OCI-LY1 (cell line): Measurements from ENCODE around the gene MOB2.

Experiments
- H2AFZ ChIP-seq: fragments of 200-600 bp; sonication (generic), shearing (Covaris generic); 2 replicates; pipeline ENCODE4 v1.6.0; 2014; ENCODE audit warnings: antibody characterized with exemption, mild to moderate bottlenecking, low read length
- H3F3A ChIP-seq: fragments of 200-600 bp; sonication (generic), shearing (Covaris generic); 2 replicates; pipeline ENCODE4 v1.6.0; 2014; ENCODE audit warnings: mild to moderate bottlenecking, antibody characterized with exemption, low read length, moderate library complexity; ENCODE audit not compliant: insufficient read depth
- H3K27ac ChIP-seq: fragments of 200-600 bp; sonication (generic); 2 replicates; pipeline ENCODE4 v1.5.1; 2014; ENCODE audit warnings: low read length, mixed run types, mild to moderate bottlenecking, low read depth; ENCODE audit not compliant: poor library complexity, severe bottlenecking
- H3K27me3 ChIP-seq: fragments of 200-600 bp; sonication (generic); 2 replicates; pipeline ENCODE4 v1.6.0; 2014; ENCODE audit warnings: antibody characterized with exemption, mild to moderate bottlenecking, low read length, moderate library complexity; ENCODE audit not compliant: insufficient read depth
- H3K36me3 ChIP-seq: fragments of 200-600 bp; sonication (generic); 2 replicates; pipeline ENCODE4 v1.6.1; 2014; ENCODE audit warnings: mild to moderate bottlenecking, antibody characterized with exemption, low read length, moderate library complexity, mixed read lengths; ENCODE audit not compliant: insufficient read depth
- H3K4me1 ChIP-seq: fragments of 200-600 bp; sonication (generic); 2 replicates; pipeline ENCODE4 v1.5.1; 2014; ENCODE audit warnings: mild to moderate bottlenecking, low read length, moderate library complexity; ENCODE audit not compliant: insufficient read depth, severe bottlenecking
- H3K4me2 ChIP-seq: fragments of 200-600 bp; sonication (generic), shearing (Covaris generic); 2 replicates; pipeline ENCODE4 v1.6.1; 2014; ENCODE audit warnings: low read length
- H3K4me3 ChIP-seq: fragments of 200-600 bp; sonication (generic); 2 replicates; pipeline ENCODE4 v1.5.1; 2014; ENCODE audit warnings: low read length, low read depth, mild to moderate bottlenecking, mixed read lengths; ENCODE audit not compliant: poor library complexity, severe bottlenecking
- H3K79me2 ChIP-seq: fragments of 200-600 bp; shearing (Covaris generic); 2 replicates; pipeline ENCODE4 v1.6.1; 2016; ENCODE audit warnings: mixed run types, low read length, mixed read lengths; ENCODE audit not compliant: insufficient read depth
- H3K9ac ChIP-seq: fragments of 200-600 bp; sonication (generic), shearing (Covaris generic); 2 replicates; pipeline ENCODE4 v1.6.1; 2014; ENCODE audit warnings: mild to moderate bottlenecking, low read length, mixed read lengths
- H3K9me2 ChIP-seq: fragments of 200-600 bp; sonication (generic), shearing (Covaris generic); 2 replicates; pipeline ENCODE4 v1.6.1; 2014; ENCODE audit warnings: low read depth, mild to moderate bottlenecking, low read length, mixed read lengths
- H3K9me3 ChIP-seq: fragments of 200-600 bp; shearing (Covaris generic); 2 replicates; pipeline ENCODE4 v1.6.1; 2014; ENCODE audit warnings: low read length, mixed read lengths
- H4K20me1 ChIP-seq: fragments of 200-600 bp; sonication (generic), shearing (Covaris generic); 2 replicates; pipeline ENCODE4 v1.6.0; 2016; ENCODE audit warnings: mild to moderate bottlenecking, low read length; ENCODE audit not compliant: insufficient read depth
- EZH2 ChIP-seq: fragments of 200-600 bp; sonication (generic), shearing (Covaris generic); IDR thresholded peaks from 2 replicates; pipeline ENCODE4 v1.8.0; 2017; ENCODE audit warnings: borderline replicate concordance, mixed run types, mild to moderate bottlenecking, antibody characterized with exemption, low read length, moderate library complexity, mixed read lengths
- TF ChIP-seq, protein P1 (sequence below): fragments of 200-600 bp; sonication (generic), shearing (Covaris generic); IDR thresholded peaks from 2 replicates; pipeline ENCODE4 v1.5.1; 2017; ENCODE audit warnings: mild to moderate bottlenecking, antibody characterized with exemption, low read length, moderate library complexity, mixed read lengths

Gene MOB2

DNA sequence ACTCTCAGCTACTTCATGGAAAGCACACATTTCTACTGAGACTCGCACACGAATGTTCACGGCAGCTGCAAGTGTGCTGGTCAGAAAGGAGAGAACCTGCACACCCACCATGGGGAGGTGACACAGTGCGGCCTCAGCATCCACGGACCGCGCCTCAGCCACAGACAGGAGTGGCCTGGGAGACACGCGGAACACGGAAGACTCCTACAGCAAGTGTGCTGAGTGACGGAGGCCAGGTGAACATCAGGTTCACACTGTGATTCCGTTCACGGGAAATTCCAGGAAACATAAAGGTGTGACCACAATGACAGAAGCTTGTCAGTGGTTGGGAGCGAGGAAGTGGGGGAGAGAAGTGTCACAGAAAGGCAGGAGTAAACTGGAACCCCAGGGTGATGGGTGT, 13.3 kb upstream of the MOB2 start:
- H3K9me2 ChIP-seq: no peaks in the 10 kb centered on the region
- no peak overlapping the region for H3K4me2 ChIP-seq
- H2AFZ ChIP-seq: no peak overlapping the region
- H3K36me3 ChIP-seq: no peaks in the 10 kb centered on the region
- H3K4me1 ChIP-seq: no peaks in the 10 kb centered on the region
- no peak overlapping the region for H3K4me3 ChIP-seq
- H3K27me3 ChIP-seq: no peaks in the 10 kb centered on the region
- H3F3A ChIP-seq: no peaks in the 10 kb centered on the region
- H4K20me1 ChIP-seq: no peaks in the 10 kb centered on the region
- no peak overlapping the region for H3K27ac ChIP-seq
- no peaks in the 10 kb centered on the region for H3K79me2 ChIP-seq
- H3K9me3 ChIP-seq: no peaks in the 10 kb centered on the region
- no peak overlapping the region for H3K9ac ChIP-seq
- TF ChIP-seq EZH2: no peak
- TF ChIP-seq, protein P1, sequence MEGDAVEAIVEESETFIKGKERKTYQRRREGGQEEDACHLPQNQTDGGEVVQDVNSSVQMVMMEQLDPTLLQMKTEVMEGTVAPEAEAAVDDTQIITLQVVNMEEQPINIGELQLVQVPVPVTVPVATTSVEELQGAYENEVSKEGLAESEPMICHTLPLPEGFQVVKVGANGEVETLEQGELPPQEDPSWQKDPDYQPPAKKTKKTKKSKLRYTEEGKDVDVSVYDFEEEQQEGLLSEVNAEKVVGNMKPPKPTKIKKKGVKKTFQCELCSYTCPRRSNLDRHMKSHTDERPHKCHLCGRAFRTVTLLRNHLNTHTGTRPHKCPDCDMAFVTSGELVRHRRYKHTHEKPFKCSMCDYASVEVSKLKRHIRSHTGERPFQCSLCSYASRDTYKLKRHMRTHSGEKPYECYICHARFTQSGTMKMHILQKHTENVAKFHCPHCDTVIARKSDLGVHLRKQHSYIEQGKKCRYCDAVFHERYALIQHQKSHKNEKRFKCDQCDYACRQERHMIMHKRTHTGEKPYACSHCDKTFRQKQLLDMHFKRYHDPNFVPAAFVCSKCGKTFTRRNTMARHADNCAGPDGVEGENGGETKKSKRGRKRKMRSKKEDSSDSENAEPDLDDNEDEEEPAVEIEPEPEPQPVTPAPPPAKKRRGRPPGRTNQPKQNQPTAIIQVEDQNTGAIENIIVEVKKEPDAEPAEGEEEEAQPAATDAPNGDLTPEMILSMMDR: no peak

DNA sequence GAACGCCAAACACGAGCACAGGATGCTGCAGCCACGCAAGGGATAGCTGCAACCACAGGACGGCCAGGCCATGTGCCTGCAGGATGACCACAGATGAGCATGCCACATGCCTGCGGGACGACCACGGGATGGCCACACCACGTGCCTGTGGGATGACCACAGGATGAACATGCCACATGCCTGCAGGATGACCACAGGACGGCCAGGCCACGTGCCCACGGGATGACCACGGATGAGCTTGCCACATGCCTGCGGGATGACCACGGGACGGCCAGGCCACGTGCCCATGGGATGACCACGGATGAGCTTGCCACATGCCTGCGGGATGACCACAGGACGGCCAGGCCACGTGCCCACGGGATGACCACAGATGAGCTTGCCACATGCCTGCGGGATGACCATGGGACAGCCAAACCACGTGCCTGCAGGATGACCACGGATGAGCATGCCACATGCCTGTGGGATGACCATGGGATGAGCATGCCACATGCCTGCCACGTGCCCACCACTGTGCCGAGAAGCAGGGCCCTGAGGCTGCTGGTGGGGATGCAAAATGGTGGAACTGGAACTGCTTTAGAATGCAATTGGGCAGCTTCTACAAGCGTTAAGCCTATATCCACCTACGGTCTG, 12.8 kb upstream of the MOB2 start:
- H4K20me1 ChIP-seq: no peaks in the 10 kb centered on the region
- H3K79me2 ChIP-seq: no peaks in the 10 kb centered on the region
- no peaks in the 10 kb centered on the region for H3K36me3 ChIP-seq
- no peaks in the 10 kb centered on the region for H3K9me3 ChIP-seq
- no peak overlapping the region for H3K4me3 ChIP-seq
- no peak overlapping the region for H2AFZ ChIP-seq
- TF ChIP-seq EZH2: no peak
- TF ChIP-seq, protein P1: no peak
- no peak overlapping the region for H3K4me2 ChIP-seq
- H3F3A ChIP-seq: no peaks in the 10 kb centered on the region
- no peaks in the 10 kb centered on the region for H3K9me2 ChIP-seq
- H3K27me3 ChIP-seq: no peaks in the 10 kb centered on the region
- no peaks in the 10 kb centered on the region for H3K4me1 ChIP-seq
- no peak overlapping the region for H3K9ac ChIP-seq
- H3K27ac ChIP-seq: no peak overlapping the region

DNA sequence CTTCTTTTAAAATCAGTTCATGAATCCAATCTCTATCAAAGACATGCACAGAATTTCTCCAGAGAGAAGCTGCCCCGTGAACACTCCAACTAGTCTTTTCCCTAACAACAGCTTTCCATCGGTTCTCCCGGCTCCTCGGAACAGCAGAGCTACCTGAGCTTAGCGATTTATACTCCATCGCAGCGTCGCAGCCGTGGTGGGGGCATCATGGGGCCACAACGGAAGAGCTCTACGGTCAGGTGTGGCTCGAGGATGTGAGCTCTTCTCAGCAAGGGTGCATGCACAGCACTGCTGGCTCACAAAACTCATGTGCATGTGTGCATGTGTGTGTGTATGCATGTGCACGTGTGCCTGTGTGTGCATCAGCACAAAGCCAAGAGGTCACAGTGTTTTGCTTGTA, 11.7 kb upstream of the MOB2 start:
- TF ChIP-seq EZH2: no peak
- TF ChIP-seq, protein P1: no peak
- Histone ChIP-seq H2AFZ (no peak overlapping the region), H3K4me1 (no peaks in the 10 kb centered on the region), H3F3A (no peaks in the 10 kb centered on the region), H3K4me3 (no peak overlapping the region), H3K79me2 (no peaks in the 10 kb centered on the region), H3K4me2 (no peak overlapping the region), H3K27ac (no peak overlapping the region), H3K9me3 (no peaks in the 10 kb centered on the region), H3K36me3 (no peaks in the 10 kb centered on the region), H3K9me2 (no peaks in the 10 kb centered on the region), H3K9ac (no peak overlapping the region), H4K20me1 (0 out of 2 replicates have a peak, but pooled peaks cover 3% of the 10 kb centered on the region), H3K27me3 (no peaks in the 10 kb centered on the region)
